ENCODE results near the gene MEG3.

- TF ChIP-seq, protein P1, sequence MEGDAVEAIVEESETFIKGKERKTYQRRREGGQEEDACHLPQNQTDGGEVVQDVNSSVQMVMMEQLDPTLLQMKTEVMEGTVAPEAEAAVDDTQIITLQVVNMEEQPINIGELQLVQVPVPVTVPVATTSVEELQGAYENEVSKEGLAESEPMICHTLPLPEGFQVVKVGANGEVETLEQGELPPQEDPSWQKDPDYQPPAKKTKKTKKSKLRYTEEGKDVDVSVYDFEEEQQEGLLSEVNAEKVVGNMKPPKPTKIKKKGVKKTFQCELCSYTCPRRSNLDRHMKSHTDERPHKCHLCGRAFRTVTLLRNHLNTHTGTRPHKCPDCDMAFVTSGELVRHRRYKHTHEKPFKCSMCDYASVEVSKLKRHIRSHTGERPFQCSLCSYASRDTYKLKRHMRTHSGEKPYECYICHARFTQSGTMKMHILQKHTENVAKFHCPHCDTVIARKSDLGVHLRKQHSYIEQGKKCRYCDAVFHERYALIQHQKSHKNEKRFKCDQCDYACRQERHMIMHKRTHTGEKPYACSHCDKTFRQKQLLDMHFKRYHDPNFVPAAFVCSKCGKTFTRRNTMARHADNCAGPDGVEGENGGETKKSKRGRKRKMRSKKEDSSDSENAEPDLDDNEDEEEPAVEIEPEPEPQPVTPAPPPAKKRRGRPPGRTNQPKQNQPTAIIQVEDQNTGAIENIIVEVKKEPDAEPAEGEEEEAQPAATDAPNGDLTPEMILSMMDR (IDR thresholded peaks at IDR 0.05; ENCODE audit: extremely low read depth in 1 of 2, insufficient read depth in 1 of 2, low read depth in 1 of 2, low read length in 2 of 2), result no peak
- TF ChIP-seq POLR2A (IDR thresholded peaks at IDR 0.05; ENCODE audit: low read depth, low read length) (no peak), GATA2 (IDR thresholded peaks at IDR 0.05; ENCODE audit: insufficient read depth, insufficient read length, low read depth, low read length) (no peak), POLR2AphosphoS5 (IDR thresholded peaks at IDR 0.05; ENCODE audit: insufficient read depth, low read depth, low read length) (no peak)
These were observed 39.2 kb upstream of the MEG3 start for GRCh38 chr14:100786576-100787219.
